Aorta (tissue), 5 donors: Measurements from ENCODE around the gene PNPLA1. TPM values are rescaled to one million over a fixed set of nuclear protein-coding genes. Genes with fewer than 3 reads are reported as not detected.

Experiments
- ATAC-seq: fragments of 200-7000 bp; cut with Tn5 transposase; one replicate; pipeline ENCODE4 v1.9.1; 2022; ENCODE audit warnings: moderate library complexity; ENCODE audit not compliant: low FRiP score
- DNase-seq, 2 donors: peaks; one replicate each; pipeline ENCODE4 v3.0.0-alpha.2; 2020
- H3K27ac ChIP-seq, 2 donors: one replicate each; pipeline ENCODE4 v1.5.1; 2013; ENCODE audit warnings: low read length in 2 of 2, mild to moderate bottlenecking in 2 of 2, moderate library complexity in 2 of 2, control low read depth in 1 of 2, inconsistent platforms in 1 of 2, low read depth in 1 of 2
- H3K27me3 ChIP-seq, 2 donors: one replicate each; pipeline ENCODE4 v1.6.1; 2013; ENCODE audit warnings: control low read depth in 1 of 2, low read length in 1 of 2, mild to moderate bottlenecking in 1 of 2, moderate library complexity in 1 of 2; ENCODE audit not compliant: insufficient read depth in 2 of 2, control insufficient read depth in 1 of 2
- H3K36me3 ChIP-seq, 2 donors: one replicate each; pipeline ENCODE4 v1.6.1; 2013; ENCODE audit warnings: control low read depth in 1 of 2, low read length in 1 of 2, mild to moderate bottlenecking in 1 of 2; ENCODE audit not compliant: insufficient read depth in 2 of 2, control insufficient read depth in 1 of 2
- H3K4me1 ChIP-seq, 2 donors: one replicate each; pipeline ENCODE4 v1.6.1; 2013; ENCODE audit warnings: low read length in 2 of 2, control low read depth in 1 of 2, mild to moderate bottlenecking in 1 of 2, moderate library complexity in 1 of 2; ENCODE audit not compliant: insufficient read depth in 2 of 2, control insufficient read depth in 1 of 2
- H3K4me3 ChIP-seq, 2 donors: one replicate each; pipeline ENCODE4 v1.5.1; 2013; ENCODE audit warnings: low read length in 2 of 2, control low read depth in 1 of 2, mild to moderate bottlenecking in 1 of 2
- H3K9me3 ChIP-seq: one replicate; pipeline ENCODE4 v1.6.1; 2013; ENCODE audit warnings: mild to moderate bottlenecking, low read length; ENCODE audit not compliant: control insufficient read depth
- WGBS, 2 donors: extraction: QIAGEN DNeasy Blood & Tissue Kit; methylation state at CpG; one replicate each; pipeline ENCODE4 v1.1.7; 2013; 5-methylcytosine and 5-hydroxymethylcytosine counted together
- intact Hi-C, 2 donors: fragments of 100-400 bp; cut with DNase I; formaldehyde crosslinking; loops; one replicate each; pipeline versions ENCODE4 v1.14.2 to v1.15.0; 2022
- polyA plus RNA-seq, 2 donors: library from polyadenylated mRNA; stranded (reverse); fragments of 200-250 nt; gene quantifications; one replicate each; pipeline ENCODE4 v1.2.3, GENCODE V29; 2013
- total RNA-seq, 2 donors: library from RNA; stranded (reverse); fragmentation: NEBNext Ultra II Directional; extraction: Animal tissue kit (Norgen Biotek cat#: 25700); gene quantifications; one replicate each; pipeline ENCODE4 v1.2.1, GENCODE V29; 2021
- donor health status: healthy with polysubstance abuse.
- donor health status: Bipolar disorder and iron deficiency.
- donor health status: DM: no; HTN: no; CAD: no.
- donor health status: DM: no; HTN: no; CAD: no.
- donor health status: DM: yes; HTN: yes; CAD: no.

Gene PNPLA1
- total and polyA plus RNA-seq, 4 donors, result 0.15 to 0.23 TPM; not detected in 2

GRCh38 chr6:36252005-36252404 lies 17.9 kb upstream of the PNPLA1 start:
- no peak for ATAC-seq
- intact Hi-C loops, result no loop called here
- Histone ChIP-seq H3K9me3 (no peaks in the 10 kb centered on the region), H3K36me3 (no peaks in the 10 kb centered on the region), H3K4me1 (peaks cover 0 to 1% of the 10 kb centered on the region in 2 donors), H3K4me3 (no peak overlapping the region), H3K27ac (no peak overlapping the region), H3K27me3 (no peaks in the 10 kb centered on the region)
- DNase-seq, result no peak
- 91 to 92% methylated on average over 2 of the region's 2 CpGs for WGBS, 2 donors

GRCh38 chr6:36263390-36264000 lies 6.4 kb upstream of the PNPLA1 start:
- Histone ChIP-seq H3K36me3 (no peaks in the 10 kb centered on the region), H3K27ac (no peak overlapping the region), H3K4me3 (no peak overlapping the region), H3K9me3 (peaks cover 2% of the 10 kb centered on the region), H3K27me3 (no peaks in the 10 kb centered on the region), H3K4me1 (no peaks in the 10 kb centered on the region)
- WGBS, 2 donors, result 82% methylated on average over 9 of the region's 9 CpGs
- ATAC-seq (no peak), DNase-seq (no peak)
- intact Hi-C loops, result no loop called here

- Histone ChIP-seq H3K27me3 (no peaks in the 10 kb centered on the region), H3K9me3 (peaks cover 2% of the 10 kb centered on the region), H3K27ac (no peak overlapping the region), H3K36me3 (no peaks in the 10 kb centered on the region), H3K4me3 (no peak overlapping the region), H3K4me1 (no peaks in the 10 kb centered on the region)
- ATAC-seq, result no peak
- 68 to 78% methylated on average over 1 of the region's 1 CpG for WGBS, 2 donors
- intact Hi-C loops, result no loop called here
- no peak for DNase-seq
Measured at GRCh38 chr6:36265744-36266143, 4.1 kb upstream of the PNPLA1 start.

GRCh38 chr6:36266913-36267644 lies 2.8 kb upstream of the PNPLA1 start:
- Histone ChIP-seq H3K9me3 (peaks cover 2% of the 10 kb centered on the region), H3K4me1 (no peaks in the 10 kb centered on the region), H3K27me3 (no peaks in the 10 kb centered on the region), H3K27ac (no peak overlapping the region), H3K4me3 (no peak overlapping the region), H3K36me3 (no peaks in the 10 kb centered on the region)
- intact Hi-C loops, result no loop called here
- 93 to 94% methylated on average over 13 of the region's 13 CpGs for WGBS, 2 donors
- DNase-seq (no peak), ATAC-seq (no peak)

GRCh38 chr6:36267731-36268477 lies 2.0 kb upstream of the PNPLA1 start:
- WGBS, 2 donors, result 95 to 98% methylated on average over 4 of the region's 4 CpGs
- Histone ChIP-seq H3K36me3 (no peaks in the 10 kb centered on the region), H3K27ac (no peak overlapping the region)

GRCh38 chr6:36268478-36269275 lies 1.2 kb upstream of the PNPLA1 start:
- DNase-seq (no peak), ATAC-seq (no peak)
- Histone ChIP-seq H3K36me3 (no peaks in the 10 kb centered on the region), H3K4me3 (no peak overlapping the region), H3K4me1 (no peaks in the 10 kb centered on the region), H3K9me3 (peaks cover 2% of the 10 kb centered on the region), H3K27me3 (no peaks in the 10 kb centered on the region), H3K27ac (no peak overlapping the region)
- 44 to 48% methylated on average over 12 of the region's 12 CpGs for WGBS, 2 donors
- intact Hi-C loops, result no loop called here

More at GRCh38 chr6:36267731-36268477, 2.0 kb upstream of the PNPLA1 start:
- no peaks in the 10 kb centered on the region for H3K4me1 ChIP-seq
- no peak overlapping the region for H3K4me3 ChIP-seq
- DNase-seq (no peak), ATAC-seq (no peak)
- no peaks in the 10 kb centered on the region for H3K27me3 ChIP-seq
- peaks cover 2% of the 10 kb centered on the region for H3K9me3 ChIP-seq
- intact Hi-C loops, result no loop called here

GRCh38 chr6:36272234-36272633 lies 2.4 kb downstream of the PNPLA1 start:
- no peaks in the 10 kb centered on the region for H3K4me1 ChIP-seq
- no peaks in the 10 kb centered on the region for H3K36me3 ChIP-seq
- H3K9me3 ChIP-seq, result no peaks in the 10 kb centered on the region
- ATAC-seq (no peak), DNase-seq (no peak)
- no peak overlapping the region for H3K27ac ChIP-seq
- WGBS, 2 donors, result 87 to 88% methylated on average over 8 of the region's 8 CpGs
- H3K27me3 ChIP-seq, result no peaks in the 10 kb centered on the region
- H3K4me3 ChIP-seq, result no peak overlapping the region
- intact Hi-C loops, result no loop called here

GRCh38 chr6:36273067-36273466 lies 3.2 kb downstream of the PNPLA1 start:
- 93% methylated on average over 5 of the region's 5 CpGs for WGBS, 2 donors
- H3K4me3 ChIP-seq, result no peak overlapping the region
- no peak overlapping the region for H3K27ac ChIP-seq
- H3K36me3 ChIP-seq, result no peaks in the 10 kb centered on the region
- no peak for DNase-seq
- ATAC-seq, result no peak
- no peaks in the 10 kb centered on the region for H3K9me3 ChIP-seq
- intact Hi-C loops, result no loop called here
- H3K4me1 ChIP-seq, result no peaks in the 10 kb centered on the region
- no peaks in the 10 kb centered on the region for H3K27me3 ChIP-seq
